BJ (cell line): Measurements from ENCODE around the gene OR10A3. TPM values are rescaled to one million over a fixed set of nuclear protein-coding genes. Genes with fewer than 3 reads are reported as not detected.

ENCODE experiments used
- CTCF ChIA-PET: fragments of 350-600 bp; formaldehyde crosslinking; extraction: SDS; loops from one replicate; lab custom pipeline; 2021; ENCODE audit warnings: antibody characterized with exemption, inconsistent platforms; lab: Yijun Ruan, JAX
- POLR2A ChIA-PET: fragments of 300-600 bp; sonication (Branson Sonifier 250); formaldehyde crosslinking; extraction: SDS; loops from one replicate; lab custom pipeline; 2021; ENCODE audit warnings: antibody characterized with exemption; lab: Charles Lee
- DNase-seq: peaks from one replicate; pipeline ENCODE4 v3.0.0-alpha.2; 2011; ENCODE audit warnings: low read depth
- H3K27me3 ChIP-seq: 2 replicates; pipeline ENCODE4 v1.6.0; 2011; ENCODE audit warnings: low read length; ENCODE audit not compliant: control insufficient read depth, insufficient read depth
- H3K36me3 ChIP-seq: 2 replicates; pipeline ENCODE4 v1.5.1; 2011; ENCODE audit warnings: low read length; ENCODE audit not compliant: control insufficient read depth, insufficient read depth
- H3K4me3 ChIP-seq: 2 replicates; pipeline ENCODE4 v1.5.1; 2011; ENCODE audit warnings: low read depth, mild to moderate bottlenecking, control low read depth, low read length
- CTCF ChIP-seq: IDR thresholded peaks from 2 replicates; pipeline ENCODE4 v1.5.1; 2011; ENCODE audit warnings: low read depth, mild to moderate bottlenecking, control low read depth, inconsistent platforms, low read length, moderate library complexity; ENCODE audit not compliant: insufficient read depth
- polyA plus RNA-seq: library from polyadenylated mRNA; depleted of rRNA; stranded (reverse); fragments of >200 nt; gene quantifications from 2 replicates; pipeline ENCODE4 v1.2.3, GENCODE V29; 2011

The OR10A3 gene
- polyA plus RNA-seq, 1 experiment: 0.07 TPM

GRCh38 chr11:7971846-7972245 lies 30.3 kb upstream of the OR10A3 start:
- no peak for DNase-seq
- ChIA-PET POLR2A (no interaction called here), CTCF (interaction anchor here (1.0 kb wide), 1 partner anchor 15 kb away, joined by 3 read pairs; the partner anchor contains the start of gene EIF3F)
- Histone ChIP-seq H3K27me3 (no peaks in the 10 kb centered on the region), H3K4me3 (no peak overlapping the region), H3K36me3 (no peaks in the 10 kb centered on the region)
- TF ChIP-seq CTCF: no peak

- Histone ChIP-seq H3K36me3 (no peaks in the 10 kb centered on the region), H3K27me3 (no peaks in the 10 kb centered on the region), H3K4me3 (no peak overlapping the region)
- DNase-seq: no peak
- TF ChIP-seq CTCF: no peak
- CTCF ChIA-PET: interaction anchor here (0.6 to 2.0 kb wide), 6 partner anchors 8 to 77 kb away, joined by 3 to 10 read pairs (median 6); partner anchors contain the start of gene EIF3F
- POLR2A ChIA-PET: interaction anchor here (0.6 kb wide), 1 partner anchor 65 kb away, joined by 3 read pairs; no protein-coding TSS in a partner anchor
Measured at GRCh38 chr11:7969756-7970646, 28.5 kb upstream of the OR10A3 start.

GRCh38 chr11:7968686-7969085 lies 27.2 kb upstream of the OR10A3 start:
- POLR2A ChIA-PET: interaction anchor here (0.6 to 1.5 kb wide), 4 partner anchors 9 to 75 kb away, joined by 4 to 11 read pairs (median 6); partner anchors contain the start of gene EIF3F
- DNase-seq: no peak
- no peaks in the 10 kb centered on the region for H3K36me3 ChIP-seq
- no peak for TF ChIP-seq CTCF
- no peaks in the 10 kb centered on the region for H3K27me3 ChIP-seq
- CTCF ChIA-PET: interaction anchor here (0.9 to 2.0 kb wide), 4 partner anchors 8 to 76 kb away, joined by 4 to 10 read pairs (median 8); partner anchors contain the start of gene EIF3F
- H3K4me3 ChIP-seq: no peak overlapping the region

GRCh38 chr11:7967826-7968225 lies 26.3 kb upstream of the OR10A3 start:
- CTCF ChIA-PET: interaction anchor here (1.7 to 2.0 kb wide), 3 partner anchors 19 to 75 kb away, joined by 7 to 10 read pairs (median 8); partner anchors contain the start of gene EIF3F
- POLR2A ChIA-PET: interaction anchor here (1.5 kb wide), 1 partner anchor 19 kb away, joined by 5 read pairs; the partner anchor contains the start of gene EIF3F

More at GRCh38 chr11:7967826-7968225, 26.3 kb upstream of the OR10A3 start:
- H3K4me3 ChIP-seq: no peak overlapping the region
- H3K36me3 ChIP-seq: no peaks in the 10 kb centered on the region
- no peak for TF ChIP-seq CTCF
- H3K27me3 ChIP-seq: no peaks in the 10 kb centered on the region
- DNase-seq: no peak
